HG03039 (cell line): ENCODE results near the gene CLEC18C.
A peak's percentile ranks its signal among the peaks of the same experiment; 100 is the strongest.
"Not testable (repeated sequence)": the region's sequence is repeated elsewhere in the genome, so short reads cannot be mapped to it uniquely, and the experiment has no call there.

Experiments used
- ATAC-seq: cut with Tn5 transposase; IDR thresholded peaks from one replicate; pipeline ENCODE4 v1.9.1; 2021; ENCODE audit warnings: mild to moderate bottlenecking, moderate library complexity; ENCODE audit not compliant: unreplicated experiment

The CLEC18C gene

GRCh38 chr16:70158261-70158939 lies 15.2 kb upstream of the CLEC18C start:
- no peak for ATAC-seq

DNA sequence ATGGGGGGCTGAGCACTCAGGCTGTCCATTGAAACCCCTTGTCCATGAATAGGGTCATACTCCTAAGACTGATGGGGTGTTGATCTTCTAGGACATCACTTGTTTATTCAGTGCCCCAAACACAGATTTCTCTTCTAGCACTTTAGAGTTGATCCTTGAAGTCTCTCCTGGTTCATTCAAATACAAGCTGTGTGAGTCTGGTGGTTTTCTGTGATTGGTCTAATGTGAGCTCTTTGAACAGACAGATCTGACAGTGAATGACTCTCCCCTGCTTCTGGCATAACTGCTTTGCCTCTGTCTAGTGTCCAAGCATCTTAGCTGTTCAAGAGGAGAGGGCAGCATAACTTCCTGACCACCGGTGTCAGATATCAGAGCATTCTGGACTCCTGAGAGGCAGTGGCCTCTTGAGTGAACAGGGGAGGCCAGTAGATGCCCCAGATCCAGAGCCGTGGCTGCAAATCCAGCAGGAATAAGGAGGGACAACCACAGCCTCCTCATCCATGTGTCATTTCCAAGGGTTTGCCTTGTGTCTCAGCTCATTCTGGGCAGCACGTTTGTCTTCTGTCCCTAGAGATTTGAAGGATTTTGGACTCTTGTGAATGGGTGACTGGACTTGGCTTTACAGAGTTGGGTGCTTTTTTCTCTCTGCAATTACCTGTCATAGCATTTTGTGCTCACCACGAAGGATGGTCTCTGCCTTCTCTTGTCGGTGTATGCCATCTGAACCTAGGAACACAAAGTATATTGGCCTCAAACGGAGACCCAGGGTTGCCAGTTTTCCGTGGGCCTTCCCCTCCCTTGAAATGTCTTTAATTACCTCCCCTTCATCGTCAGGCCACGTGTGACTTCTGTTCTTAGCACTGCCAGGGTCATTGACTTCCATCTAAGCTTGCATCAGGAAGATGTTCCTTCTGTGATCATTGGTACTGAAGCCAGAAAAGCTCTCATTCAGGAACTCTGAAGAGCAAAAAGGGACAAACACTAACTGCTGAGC lies 13.9 kb upstream of the CLEC18C start:
- ATAC-seq = no peak

DNA sequence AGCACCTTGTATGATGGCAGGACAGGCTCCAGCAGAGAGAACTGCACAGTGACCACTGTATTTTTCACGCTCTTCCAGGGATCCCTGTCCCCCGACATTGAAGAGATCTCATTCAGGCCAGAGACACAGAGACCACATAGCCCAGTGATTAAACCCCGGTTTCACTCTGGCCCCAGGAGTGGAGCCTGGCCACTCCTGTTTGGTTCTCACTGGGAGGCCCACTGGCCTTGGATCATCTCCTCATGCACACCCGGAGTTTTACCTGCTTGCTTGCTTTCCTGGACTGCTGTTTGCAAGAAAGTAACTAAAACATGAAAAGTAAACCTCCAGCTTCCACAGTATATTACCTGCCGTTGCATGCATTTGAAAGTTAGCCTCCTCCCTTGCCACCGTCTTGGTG lies 13.2 kb upstream of the CLEC18C start:
- ATAC-seq = no peak

DNA sequence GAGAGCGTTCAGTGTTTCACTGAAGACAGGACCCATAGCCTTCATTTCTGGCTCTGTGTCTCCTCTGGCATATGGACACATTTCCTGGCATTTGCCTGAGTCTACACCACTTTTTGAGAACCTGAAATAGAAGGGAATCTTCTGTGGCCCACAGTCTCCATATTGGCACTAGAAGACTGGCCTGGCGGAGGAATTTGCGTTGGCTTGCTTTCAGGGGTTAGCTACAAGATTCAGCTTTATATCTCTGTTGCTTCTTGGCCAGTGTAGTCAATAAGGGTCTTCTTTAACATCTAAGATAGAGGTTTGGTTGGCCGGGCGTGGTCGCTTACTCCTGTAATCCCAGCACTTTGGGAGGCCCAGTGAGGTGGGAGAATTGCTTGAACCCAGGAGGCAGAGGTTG lies 12.8 kb upstream of the CLEC18C start:
- ATAC-seq = no peak

- no peak for ATAC-seq
These were observed 12.2 kb upstream of the CLEC18C start for GRCh38 chr16:70161350-70161749.

DNA sequence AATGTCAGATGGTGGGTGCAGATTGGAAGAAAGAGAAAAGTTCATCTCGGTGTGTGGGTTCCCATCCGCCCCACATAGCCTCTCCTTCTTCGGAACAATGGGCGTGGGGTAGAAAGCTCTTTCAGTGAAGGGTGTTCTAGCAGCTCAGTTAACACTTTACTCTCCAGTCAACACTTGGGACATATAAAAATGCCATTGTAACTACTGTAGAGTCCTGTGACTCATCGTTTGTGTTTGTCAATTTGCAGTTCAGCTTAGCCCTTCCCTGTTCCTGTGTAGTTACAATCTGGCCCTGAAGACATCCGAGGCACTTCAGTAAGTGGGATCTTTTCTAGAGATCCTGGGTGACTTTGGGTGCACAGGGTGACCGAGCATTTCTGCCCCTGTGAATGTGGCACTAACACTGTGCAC lies 11.5 kb upstream of the CLEC18C start:
- no peak for ATAC-seq

GRCh38 chr16:70163596-70163995 lies 10.0 kb upstream of the CLEC18C start:
- ATAC-seq = no peak

GRCh38 chr16:70166688-70167087 lies 6.9 kb upstream of the CLEC18C start:
- not testable (repeated sequence) for ATAC-seq

DNA sequence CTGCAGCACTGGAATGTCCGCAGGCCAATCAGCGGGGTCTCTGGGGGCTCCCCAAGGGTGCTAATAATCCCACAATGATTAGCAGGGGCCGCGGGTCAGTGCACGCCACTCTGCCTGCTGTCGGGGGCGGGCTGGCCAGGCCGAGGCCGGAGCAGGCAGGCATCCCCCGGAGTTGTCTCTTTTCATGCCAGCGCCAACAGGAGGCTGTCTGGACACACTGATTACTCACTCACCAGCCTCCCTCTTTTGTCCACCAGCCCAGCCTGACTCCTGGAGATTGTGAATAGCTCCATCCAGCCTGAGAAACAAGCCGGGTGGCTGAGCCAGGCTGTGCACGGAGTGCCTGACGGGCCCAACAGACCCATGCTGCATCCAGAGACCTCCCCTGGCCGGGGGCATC lies 329 bp downstream of the CLEC18C start:
- ATAC-seq = not testable (repeated sequence)

DNA sequence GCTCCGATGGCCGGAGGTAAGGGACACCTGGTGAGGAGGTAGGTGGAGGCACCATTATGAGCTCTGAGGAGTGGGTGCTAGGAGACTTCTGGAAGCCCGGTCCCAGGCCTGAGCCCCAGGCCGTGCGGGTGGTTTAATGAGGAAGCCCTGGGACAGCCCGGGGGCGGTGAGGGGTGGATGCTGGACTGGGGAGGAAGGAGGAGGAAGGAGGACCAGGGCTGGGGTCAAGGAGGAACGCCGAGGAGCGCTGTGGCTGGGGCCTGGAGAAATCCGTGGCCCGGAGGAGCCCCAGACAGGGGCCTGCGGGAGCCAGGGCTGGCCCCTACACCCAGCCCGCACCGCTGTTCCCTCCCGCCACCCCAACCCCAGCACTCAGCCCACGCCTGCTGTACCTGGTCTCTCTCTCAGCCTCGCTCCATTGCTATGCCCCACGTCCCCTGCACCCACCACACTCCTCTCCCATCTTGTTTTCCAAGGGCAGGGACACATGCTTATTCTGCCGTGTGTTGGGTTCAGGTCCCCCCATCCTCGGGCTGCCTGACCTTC lies 873 bp downstream of the CLEC18C start:
- ATAC-seq = not testable (repeated sequence)

DNA sequence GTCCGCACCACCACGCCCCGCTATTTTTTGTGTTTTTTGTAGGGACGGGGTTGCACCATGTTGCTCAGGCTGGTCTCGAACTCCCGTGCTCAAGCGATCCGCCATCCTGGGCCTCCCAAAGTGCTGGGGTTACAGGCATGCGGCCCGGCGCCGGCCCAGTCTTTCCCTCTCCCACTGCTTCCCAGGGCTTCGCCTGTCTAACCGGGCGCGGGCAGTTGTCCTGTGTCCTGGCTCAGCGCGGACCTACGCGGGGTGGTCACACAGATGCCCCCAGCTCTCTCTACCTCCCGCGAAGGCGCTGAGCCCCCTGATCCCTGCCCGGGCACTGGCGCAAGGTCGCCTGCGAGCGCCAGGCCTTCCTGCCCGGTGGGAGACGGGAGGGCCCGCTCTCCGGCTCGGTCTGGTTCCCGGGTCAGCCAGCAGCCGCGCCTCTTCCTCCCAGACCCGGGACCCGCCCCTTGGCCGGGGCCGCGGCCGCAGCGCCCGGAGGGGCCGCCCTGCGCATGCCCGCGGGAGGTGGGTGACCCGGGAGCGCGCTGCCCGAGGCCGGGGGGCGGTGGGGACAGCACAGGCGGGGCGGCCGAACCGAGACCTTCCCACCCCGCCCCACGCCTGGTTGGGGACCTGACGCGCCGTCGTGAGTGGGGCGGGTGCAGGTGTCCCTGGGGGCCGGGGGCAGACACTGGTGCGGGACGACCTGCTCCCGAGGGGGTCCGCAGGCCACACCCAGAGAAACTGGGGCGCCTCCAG lies 14.4 kb downstream of the CLEC18C start:
- ATAC-seq = peak; percentile 53

DNA sequence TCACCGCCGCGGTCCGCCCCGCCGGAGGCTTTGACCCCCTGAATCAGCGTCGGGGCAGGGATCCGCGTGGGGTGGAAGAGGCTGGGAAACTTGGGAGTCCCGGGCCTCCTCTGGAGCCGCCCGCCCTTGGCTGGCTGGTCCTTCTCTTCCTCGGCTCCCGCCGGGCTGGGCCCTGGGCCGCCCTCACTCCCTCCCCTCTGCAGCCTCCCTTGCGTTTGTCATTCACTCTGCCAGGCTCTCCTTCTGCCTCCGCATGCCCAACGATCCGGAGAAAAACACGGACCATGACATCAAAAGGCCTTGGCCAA lies 15.0 kb downstream of the CLEC18C start:
- ATAC-seq = peak; percentile 25

DNA sequence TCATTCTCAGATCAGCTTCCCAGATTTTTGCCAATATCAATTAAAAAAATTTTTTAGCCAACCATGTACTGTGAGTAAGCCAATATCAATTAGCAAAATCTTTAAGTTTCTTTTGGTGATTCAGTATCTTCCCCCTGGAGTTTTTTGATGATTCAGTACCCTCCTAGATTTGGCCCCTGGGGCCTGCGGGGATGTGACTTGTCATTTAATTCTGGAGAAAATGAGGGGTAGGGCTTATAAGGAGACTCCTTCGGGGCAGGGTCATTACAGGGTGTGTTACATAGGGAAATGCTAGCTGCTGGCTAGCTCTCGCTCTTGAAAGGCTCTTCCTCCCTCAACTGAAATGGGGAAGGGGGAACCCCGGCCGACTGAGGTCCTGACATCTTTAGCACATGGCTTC lies 17.0 kb downstream of the CLEC18C start:
- ATAC-seq = not testable (repeated sequence)

- ATAC-seq = not testable (repeated sequence)
These were observed 23.2 kb downstream of the CLEC18C start for GRCh38 chr16:70196683-70197300.

DNA sequence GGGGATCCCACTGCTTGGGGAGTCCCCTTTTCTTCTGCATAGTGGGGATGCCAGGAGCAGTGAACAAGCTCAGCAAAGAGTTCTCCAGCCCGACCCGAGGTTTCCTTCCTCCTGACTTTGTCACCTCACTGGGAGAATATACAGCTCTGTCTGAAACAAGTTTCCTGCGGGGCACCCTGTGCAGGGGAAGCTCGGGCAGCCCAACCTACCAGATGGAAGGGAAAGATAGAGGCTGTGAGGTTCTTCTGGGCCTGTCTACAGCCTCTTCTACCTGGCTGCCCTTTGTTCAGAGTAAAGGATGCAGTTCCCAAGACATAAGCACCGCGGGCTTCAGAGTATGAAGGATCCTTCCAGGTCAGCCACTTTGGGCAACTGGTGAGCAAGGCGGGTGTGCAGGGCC lies 24.0 kb downstream of the CLEC18C start:
- ATAC-seq = not testable (repeated sequence)

GRCh38 chr16:70198230-70198629 lies 24.6 kb downstream of the CLEC18C start:
- ATAC-seq = not testable (repeated sequence)

DNA sequence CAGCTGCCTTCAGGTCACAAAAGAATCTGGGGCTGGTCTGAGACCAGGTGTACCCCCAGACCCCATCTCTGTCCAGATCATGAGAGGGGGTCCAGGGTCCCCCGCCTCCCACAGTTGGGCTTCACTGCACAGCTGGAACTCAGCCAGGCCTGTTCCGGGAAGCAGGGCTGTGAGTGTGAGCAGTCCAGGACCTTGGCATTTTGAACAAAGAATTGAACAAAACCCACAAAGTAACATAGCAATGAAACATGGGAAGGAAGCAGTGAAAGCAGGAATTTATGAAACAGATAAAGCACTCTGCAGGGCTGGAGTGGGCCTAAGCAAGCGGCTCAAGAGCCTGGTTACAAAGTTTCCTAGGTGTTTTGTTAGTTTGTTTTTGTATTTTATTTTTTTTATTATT lies 25.1 kb downstream of the CLEC18C start:
- ATAC-seq = not testable (repeated sequence)

GRCh38 chr16:70199170-70199569 lies 25.6 kb downstream of the CLEC18C start:
- not testable (repeated sequence) for ATAC-seq

- not testable (repeated sequence) for ATAC-seq
These were observed 26.5 kb downstream of the CLEC18C start for GRCh38 chr16:70200063-70200462.

GRCh38 chr16:70203508-70203907 lies 29.9 kb downstream of the CLEC18C start:
- ATAC-seq = not testable (repeated sequence)

DNA sequence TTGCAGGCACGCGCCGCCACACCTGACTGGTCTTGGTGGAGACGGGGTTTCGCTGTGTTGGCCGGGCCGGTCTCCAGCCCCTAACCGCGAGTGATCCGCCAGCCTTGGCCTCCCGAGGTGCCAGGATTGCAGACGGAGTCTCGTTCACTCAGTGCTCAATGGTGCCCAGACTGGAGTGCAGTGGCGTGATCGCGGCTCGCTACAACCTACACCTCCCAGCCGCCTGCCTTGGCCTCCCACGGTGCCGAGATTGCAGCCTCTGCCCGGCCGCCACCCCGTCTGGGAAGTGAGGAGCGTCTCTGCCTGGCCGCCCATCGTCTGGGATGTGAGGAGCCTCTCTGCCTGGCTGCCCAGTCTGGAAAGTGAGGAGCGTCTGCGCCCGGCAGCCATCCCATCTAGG lies 30.4 kb downstream of the CLEC18C start:
- not testable (repeated sequence) for ATAC-seq
